Epithelial cell of proximal tubule (primary cell): ENCODE results near the gene AMDHD2. TPM values are rescaled to one million over a fixed set of nuclear protein-coding genes. Genes with fewer than 3 reads are reported as not detected.

Experiments used
- DNase-seq: peaks from one replicate; pipeline ENCODE4 v3.0.0-alpha.2; 2011; ENCODE audit warnings: low read depth
- H3K4me3 ChIP-seq: 2 replicates; pipeline ENCODE4 v1.5.1; 2011; ENCODE audit warnings: low read depth, mild to moderate bottlenecking, low read length
- total RNA-seq: library from RNA; depleted of rRNA; stranded (reverse); fragments of >200 nt; gene quantifications from 2 replicates; pipeline ENCODE4 v1.2.3, GENCODE V29; 2015
- TF ChIP-seq, protein P1 (sequence below): conservative IDR thresholded peaks from 2 replicates; pipeline ENCODE4 v1.5.1; 2012; ENCODE audit warnings: low read depth, mild to moderate bottlenecking, low read length

AMDHD2 gene
- total RNA-seq, 1 donor from 2014 or later = 32.7 TPM

DNA sequence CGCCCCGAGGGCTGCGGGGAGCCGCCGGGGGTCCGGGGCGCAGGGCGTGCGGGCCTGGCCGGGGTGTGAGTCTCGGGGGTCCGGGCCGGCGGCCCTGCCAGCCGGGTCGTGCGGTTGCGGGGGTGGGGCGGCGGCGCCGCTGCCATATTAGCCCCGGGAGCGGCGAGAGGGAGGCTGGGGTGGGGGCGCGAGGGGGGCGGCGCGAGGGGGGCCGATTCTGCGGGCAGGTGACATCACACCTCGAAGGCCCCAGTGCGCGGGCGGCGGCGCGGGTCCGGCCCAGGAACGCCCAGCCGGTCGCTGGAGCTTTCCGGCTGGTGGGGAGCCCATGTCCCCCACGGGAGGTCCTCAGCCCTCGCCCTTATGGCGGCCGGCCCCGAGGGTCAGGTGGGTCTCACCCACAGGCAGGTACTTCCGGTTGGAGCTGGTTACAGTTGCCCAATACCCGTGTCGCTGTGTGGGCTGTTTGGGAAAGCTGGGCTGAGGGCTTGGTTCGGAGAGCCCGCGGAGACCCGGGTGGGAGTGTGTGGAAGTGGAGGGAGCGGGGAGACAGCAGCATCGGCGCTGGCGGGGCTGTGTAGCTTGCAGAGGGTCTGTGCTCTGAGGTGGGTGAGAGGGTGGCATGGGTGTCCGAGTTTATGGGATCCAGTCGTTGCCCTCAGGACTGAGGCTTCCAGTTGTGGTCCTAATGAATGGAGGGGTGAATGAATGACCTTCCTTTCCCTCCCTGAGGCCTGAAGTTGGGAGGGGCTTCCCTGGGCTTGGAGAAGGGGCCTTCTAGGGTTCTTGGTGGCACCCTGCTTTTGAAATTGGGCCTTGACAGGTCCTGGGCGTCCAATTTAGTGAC lies 5.6 kb upstream of the AMDHD2 start:
- DNase-seq = no peak
- peak overlapping the region; percentile 97 for H3K4me3 ChIP-seq
- TF ChIP-seq, protein P1, sequence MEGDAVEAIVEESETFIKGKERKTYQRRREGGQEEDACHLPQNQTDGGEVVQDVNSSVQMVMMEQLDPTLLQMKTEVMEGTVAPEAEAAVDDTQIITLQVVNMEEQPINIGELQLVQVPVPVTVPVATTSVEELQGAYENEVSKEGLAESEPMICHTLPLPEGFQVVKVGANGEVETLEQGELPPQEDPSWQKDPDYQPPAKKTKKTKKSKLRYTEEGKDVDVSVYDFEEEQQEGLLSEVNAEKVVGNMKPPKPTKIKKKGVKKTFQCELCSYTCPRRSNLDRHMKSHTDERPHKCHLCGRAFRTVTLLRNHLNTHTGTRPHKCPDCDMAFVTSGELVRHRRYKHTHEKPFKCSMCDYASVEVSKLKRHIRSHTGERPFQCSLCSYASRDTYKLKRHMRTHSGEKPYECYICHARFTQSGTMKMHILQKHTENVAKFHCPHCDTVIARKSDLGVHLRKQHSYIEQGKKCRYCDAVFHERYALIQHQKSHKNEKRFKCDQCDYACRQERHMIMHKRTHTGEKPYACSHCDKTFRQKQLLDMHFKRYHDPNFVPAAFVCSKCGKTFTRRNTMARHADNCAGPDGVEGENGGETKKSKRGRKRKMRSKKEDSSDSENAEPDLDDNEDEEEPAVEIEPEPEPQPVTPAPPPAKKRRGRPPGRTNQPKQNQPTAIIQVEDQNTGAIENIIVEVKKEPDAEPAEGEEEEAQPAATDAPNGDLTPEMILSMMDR = no peak

- no peak for DNase-seq
- H3K4me3 ChIP-seq = peak overlapping the region; percentile 97
- TF ChIP-seq, protein P1 = no peak
Observed at GRCh38 chr16:2515180-2515851, 4.9 kb upstream of the AMDHD2 start.

GRCh38 chr16:2516391-2517240 lies 3.6 kb upstream of the AMDHD2 start:
- H3K4me3 ChIP-seq = peak overlapping the region; percentile 97
- TF ChIP-seq, protein P1 = peak; percentile 9
- no peak for DNase-seq

- TF ChIP-seq, protein P1 = no peak
- no peak overlapping the region for H3K4me3 ChIP-seq
- DNase-seq = no peak
Observed at GRCh38 chr16:2517954-2518605, 2.1 kb upstream of the AMDHD2 start.

DNA sequence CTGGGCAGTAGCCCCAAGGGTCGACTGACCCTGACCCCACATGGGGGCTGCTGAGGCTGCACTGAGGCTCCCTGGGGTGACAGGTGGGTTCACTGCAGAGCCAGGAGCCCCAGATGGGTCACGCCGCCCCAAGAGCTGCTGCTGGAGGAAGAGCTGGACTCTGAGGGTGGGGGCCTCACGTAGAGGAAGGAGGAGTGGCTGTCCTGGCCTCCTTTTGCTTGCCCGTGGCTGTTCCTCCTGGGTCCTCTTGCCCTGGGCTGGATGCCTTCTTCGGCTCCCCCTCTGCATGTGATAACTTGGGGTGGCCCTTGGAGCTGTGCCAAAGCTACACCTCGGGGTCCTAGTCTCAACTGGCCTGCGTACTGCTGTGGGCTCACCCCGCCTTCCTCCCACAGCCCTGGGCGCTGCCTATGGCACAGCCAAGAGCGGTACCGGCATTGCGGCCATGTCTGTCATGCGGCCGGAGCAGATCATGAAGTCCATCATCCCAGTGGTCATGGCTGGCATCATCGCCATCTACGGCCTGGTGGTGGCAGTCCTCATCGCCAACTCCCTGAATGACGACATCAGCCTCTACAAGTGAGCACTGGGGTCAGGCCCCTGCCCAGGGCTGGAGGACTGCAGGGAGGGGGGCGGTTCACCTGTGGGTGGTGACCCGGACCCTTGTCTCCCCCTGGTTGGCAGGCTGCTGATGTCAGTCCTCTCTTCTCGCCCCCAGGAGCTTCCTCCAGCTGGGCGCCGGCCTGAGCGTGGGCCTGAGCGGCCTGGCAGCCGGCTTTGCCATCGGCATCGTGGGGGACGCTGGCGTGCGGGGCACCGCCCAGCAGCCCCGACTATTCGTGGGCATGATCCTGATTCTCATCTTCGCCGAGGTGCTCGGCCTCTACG lies 1.1 kb upstream of the AMDHD2 start:
- TF ChIP-seq, protein P1 = no peak
- no peak for DNase-seq
- no peak overlapping the region for H3K4me3 ChIP-seq
